Limb (tissue), 2 donors: ENCODE data around the gene ZBBX.
"Not testable (repeated sequence)": the region's sequence is repeated elsewhere in the genome, so short reads cannot be mapped to it uniquely, and the experiment has no call there.

ENCODE experiments used
- DNase-seq, 2 donors: peaks; one replicate each; pipeline ENCODE4 v3.0.0-alpha.2; 2016; ENCODE audit errors: extremely low spot score in 2 of 2

Gene ZBBX, protein sequence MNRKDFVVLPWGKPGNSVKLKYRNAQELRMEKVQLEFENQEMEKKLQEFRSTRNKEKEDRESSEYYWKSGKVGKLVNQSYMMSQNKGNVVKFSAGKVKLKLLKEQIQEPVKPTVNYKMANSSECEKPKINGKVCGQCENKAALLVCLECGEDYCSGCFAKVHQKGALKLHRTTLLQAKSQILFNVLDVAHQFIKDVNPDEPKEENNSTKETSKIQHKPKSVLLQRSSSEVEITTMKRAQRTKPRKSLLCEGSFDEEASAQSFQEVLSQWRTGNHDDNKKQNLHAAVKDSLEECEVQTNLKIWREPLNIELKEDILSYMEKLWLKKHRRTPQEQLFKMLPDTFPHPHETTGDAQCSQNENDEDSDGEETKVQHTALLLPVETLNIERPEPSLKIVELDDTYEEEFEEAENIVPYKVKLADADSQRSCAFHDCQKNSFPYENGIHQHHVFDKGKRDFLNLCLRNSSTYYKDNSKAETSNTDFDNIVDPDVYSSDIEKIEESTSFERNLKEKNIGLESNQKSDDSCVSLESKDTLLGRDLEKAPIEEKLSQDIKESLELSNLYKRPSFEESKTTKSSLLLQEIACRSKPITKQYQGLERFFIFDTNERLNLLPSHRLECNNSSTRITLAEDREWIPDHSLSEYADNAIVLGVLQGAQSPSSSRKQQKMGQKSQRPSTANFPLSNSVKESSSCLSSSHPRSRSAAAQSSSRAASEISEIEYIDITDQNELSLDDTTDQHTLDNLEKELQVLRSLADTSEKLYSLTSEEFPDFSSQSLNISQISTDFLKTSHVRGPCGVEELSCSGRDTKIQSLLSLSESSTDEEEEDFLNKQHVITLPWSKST

GRCh38 chr3:167380004-167380689 is at the start of gene ZBBX:
TSS of gene ZBBX (minus strand) at chr3:167380297. CDS start at chr3:167372901, 7,396 bp downstream.
- peak; percentile 90 to 96 for DNase-seq

DNA sequence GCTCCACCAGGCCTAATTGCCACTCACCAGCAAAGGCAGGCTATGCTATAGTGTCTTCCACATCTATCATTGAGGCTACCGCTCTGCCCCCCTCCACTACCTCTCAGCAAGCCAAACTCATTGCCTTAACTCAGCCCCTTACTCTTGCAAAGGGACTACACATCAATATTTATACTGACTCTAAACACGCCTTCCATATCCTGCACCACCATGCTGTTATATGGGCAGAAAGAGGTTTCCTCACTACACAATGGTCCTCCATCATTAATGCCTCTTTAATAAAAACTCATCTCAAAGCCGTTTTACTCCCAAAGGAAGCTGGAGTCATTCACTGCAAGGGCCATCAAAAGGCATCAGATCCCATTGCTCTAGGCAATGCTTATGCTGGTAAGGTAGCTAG is 46.9 kb upstream of the ZBBX start:
- not testable (repeated sequence) for DNase-seq

GRCh38 chr3:167422396-167422795 is 42.3 kb upstream of the ZBBX start:
- DNase-seq = not testable (repeated sequence)

- peak in 1 of 2 donors; percentile 27 for DNase-seq
These were observed 29.5 kb upstream of the ZBBX start for GRCh38 chr3:167409611-167410010.

DNA sequence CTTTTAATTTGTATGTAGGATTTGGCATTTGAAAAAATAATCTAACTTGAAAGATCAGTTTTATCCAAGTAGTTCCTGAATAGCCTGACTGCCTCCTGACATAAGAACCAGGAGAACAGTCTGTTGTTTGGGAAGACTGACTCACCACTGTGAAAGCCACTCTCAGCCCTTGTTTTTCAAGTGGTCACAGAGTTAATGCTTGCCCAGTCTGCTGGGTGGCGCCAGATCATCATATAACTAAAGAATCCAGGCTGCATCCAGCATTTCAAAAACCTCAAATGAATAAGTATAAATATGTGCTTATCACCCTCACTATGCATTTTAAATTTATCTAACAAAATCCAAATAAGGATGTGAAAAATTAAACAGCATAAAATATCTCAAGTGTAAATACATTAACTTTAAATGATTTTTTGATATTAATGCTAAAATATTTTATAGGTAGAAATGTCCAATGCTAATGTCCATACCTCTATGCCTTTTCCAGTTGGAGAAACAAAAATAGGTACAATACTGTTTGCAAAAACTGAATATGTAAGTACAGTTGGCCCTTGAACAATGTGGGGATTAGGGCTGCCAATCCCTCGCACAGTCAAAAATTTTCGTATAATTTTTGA is 26.9 kb upstream of the ZBBX start:
- peak; percentile 56 to 64 for DNase-seq

GRCh38 chr3:167397826-167398225 is 17.7 kb upstream of the ZBBX start:
- no peak for DNase-seq

GRCh38 chr3:167396075-167396474 is 16.0 kb upstream of the ZBBX start:
- no peak for DNase-seq

DNA sequence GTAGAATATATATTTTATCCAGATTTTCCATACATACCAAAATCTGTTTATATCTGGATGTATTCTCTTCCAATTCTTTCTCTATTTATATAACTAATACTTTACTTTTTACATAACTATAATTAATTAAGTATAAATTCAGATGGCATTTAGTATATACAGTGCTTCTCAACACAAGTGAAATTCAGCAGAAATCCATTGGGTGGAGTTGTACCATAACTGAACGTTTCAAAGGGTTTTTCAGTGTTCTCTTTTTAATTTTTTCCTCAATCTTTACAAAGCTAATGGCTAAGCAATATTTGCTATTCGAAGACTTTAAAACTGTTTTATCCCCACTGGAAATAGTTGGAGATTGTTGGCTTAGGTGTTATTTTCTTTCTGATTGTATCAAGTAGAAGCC is 13.9 kb upstream of the ZBBX start:
- no peak for DNase-seq

- no peak for DNase-seq
These were observed 2.1 kb upstream of the ZBBX start for GRCh38 chr3:167382155-167382554.

- DNase-seq = no peak
These were observed 4.6 kb downstream of the ZBBX start for GRCh38 chr3:167375478-167375877.

DNA sequence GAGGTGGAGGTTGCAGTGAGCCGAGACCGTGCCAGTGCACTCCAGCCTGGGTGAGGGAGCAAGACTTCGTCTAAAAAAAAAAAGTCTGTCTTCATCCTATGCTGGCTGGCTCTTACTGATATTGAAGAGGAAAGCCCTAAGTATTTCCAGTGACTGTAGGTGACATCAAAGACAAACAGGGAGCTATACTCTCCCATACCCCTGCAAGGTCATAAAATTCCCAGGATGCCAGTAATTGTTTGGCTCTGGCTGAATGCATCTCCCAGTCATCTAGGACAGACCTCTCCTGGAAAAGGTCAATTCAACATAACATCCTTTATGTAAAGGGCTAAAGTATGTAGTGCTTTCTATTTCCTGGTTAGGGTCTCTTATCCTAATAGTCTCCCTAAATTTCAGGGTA is 8.0 kb downstream of the ZBBX start:
- DNase-seq = no peak

- no peak for DNase-seq
These were observed 18.1 kb downstream of the ZBBX start for GRCh38 chr3:167361948-167362347.

GRCh38 chr3:167361306-167361705 is 18.8 kb downstream of the ZBBX start:
- DNase-seq = no peak

GRCh38 chr3:167355446-167355845 is 24.7 kb downstream of the ZBBX start:
- no peak for DNase-seq

- no peak for DNase-seq
These were observed 25.3 kb downstream of the ZBBX start for GRCh38 chr3:167354751-167355150.

DNA sequence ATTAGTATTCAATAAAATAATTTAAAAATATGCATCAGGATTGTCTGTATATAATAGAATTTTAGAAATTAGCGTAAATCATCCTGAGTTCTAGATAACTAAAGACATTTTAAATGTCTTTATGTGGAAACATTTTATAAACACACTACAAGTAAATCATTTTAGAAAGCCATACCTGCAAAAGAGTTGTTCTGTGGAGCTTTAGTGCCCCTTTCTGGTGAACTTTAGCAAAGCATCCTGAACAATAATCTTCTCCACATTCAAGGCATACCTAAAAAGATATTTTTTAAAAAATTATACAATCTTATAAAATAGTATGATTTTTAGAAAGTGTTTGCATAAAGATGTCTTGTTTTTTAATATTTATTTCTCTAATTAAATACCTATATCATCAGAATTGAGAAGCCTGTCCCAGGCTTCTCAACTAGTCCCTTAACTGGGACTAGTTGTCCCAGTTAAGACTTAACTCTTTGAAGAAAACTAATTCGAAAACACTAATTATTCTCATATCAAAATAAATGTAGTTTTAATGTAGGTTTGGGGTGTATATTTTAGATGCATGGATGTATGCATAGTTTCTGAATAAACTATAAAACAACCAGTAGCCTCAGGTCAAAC is 29.7 kb downstream of the ZBBX start:
- DNase-seq = peak in 1 of 2 donors; percentile 43

DNA sequence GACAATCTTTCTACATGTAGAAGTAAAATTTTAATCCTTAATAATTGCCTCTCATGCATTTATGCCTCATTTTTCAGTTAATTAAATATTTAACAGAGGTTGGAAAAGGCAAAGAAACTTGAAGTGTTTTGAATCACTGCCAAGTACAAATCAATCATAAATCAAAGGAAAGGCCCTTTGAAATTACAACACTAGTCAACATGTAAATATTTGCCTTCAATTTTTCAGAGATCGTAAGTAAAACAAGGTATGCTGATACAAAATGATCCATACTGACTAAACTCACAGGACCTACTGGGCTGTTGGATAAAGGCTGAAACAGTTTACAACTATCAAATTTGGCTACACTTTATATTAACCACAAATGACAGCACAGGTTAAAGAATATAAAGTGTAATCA is 33.9 kb downstream of the ZBBX start:
- no peak for DNase-seq

DNA sequence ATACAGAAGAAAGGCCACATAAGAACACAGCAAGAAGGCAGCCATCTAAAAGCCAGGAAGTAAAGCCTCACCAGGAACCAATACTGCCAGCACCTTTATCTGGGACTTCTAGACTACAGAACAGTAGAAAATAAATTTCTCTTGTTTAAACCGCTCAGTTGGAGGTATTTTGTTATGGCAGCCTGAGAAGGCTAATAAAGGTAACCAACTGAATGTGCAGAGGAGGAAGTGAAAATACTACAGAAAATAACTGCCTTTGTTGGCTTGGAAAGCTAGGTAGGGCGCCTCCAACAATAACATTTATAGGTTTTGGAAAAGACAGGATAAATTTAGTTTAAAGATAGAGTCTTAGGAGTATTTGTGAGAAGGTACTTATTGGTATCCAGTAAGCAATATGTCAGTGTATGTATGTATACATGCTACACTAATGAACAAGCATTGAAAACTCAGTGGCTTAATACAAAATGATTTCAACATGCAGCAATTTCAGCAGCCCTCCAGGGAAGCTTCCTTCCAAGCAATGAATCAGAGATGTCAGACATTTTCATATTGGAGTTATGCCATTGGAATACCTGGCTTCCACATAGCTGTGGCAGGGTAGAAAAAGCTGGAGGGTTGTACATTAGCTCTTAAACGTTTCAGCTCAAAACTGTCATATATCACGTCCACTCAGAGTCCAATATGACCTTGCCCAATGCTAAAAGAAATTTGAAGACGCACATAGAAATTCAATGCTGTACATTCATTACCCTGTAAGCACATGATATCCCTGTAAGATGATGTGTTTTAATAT is 48.9 kb downstream of the ZBBX start:
- no peak for DNase-seq

DNA sequence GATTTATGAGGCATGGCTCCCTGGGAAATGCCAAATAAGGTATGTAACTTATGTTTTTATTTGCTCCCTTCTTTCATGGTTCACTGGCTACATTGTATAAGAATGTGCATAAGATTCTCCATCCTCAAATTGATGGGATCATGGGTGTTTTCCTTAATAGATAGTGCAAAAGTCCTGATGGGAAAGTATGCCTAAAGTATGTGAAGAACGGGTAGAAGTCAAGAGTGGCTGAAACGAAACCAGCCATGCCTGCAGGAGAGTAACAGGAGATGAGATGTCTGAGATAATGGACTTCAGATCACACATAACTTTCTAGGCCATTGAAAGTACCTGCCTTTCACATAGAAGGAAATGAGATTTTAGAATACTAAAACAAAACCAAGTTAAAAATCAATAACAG is 56.5 kb downstream of the ZBBX start:
- DNase-seq = no peak

GRCh38 chr3:167318996-167319615 is 61.0 kb downstream of the ZBBX start:
- no peak for DNase-seq
